Raji (cell line): ENCODE data around the gene AKAP12.

ENCODE experiments used
- POLR2A ChIP-seq: IDR thresholded peaks from 2 replicates; pipeline ENCODE4 v1.6.1; 2011; ENCODE audit warnings: low read depth, low read length, control low read depth; ENCODE audit not compliant: insufficient read depth

Gene AKAP12, protein sequence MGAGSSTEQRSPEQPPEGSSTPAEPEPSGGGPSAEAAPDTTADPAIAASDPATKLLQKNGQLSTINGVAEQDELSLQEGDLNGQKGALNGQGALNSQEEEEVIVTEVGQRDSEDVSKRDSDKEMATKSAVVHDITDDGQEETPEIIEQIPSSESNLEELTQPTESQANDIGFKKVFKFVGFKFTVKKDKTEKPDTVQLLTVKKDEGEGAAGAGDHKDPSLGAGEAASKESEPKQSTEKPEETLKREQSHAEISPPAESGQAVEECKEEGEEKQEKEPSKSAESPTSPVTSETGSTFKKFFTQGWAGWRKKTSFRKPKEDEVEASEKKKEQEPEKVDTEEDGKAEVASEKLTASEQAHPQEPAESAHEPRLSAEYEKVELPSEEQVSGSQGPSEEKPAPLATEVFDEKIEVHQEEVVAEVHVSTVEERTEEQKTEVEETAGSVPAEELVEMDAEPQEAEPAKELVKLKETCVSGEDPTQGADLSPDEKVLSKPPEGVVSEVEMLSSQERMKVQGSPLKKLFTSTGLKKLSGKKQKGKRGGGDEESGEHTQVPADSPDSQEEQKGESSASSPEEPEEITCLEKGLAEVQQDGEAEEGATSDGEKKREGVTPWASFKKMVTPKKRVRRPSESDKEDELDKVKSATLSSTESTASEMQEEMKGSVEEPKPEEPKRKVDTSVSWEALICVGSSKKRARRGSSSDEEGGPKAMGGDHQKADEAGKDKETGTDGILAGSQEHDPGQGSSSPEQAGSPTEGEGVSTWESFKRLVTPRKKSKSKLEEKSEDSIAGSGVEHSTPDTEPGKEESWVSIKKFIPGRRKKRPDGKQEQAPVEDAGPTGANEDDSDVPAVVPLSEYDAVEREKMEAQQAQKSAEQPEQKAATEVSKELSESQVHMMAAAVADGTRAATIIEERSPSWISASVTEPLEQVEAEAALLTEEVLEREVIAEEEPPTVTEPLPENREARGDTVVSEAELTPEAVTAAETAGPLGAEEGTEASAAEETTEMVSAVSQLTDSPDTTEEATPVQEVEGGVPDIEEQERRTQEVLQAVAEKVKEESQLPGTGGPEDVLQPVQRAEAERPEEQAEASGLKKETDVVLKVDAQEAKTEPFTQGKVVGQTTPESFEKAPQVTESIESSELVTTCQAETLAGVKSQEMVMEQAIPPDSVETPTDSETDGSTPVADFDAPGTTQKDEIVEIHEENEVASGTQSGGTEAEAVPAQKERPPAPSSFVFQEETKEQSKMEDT (N-terminal part only)

GRCh38 chr6:151239603-151240035 is at the start of gene AKAP12:
Gene AKAP12, plus strand, starts transcription at chr6:151239967. Its CDS starts 596 bp downstream, at chr6:151240563.
- no peak for TF ChIP-seq POLR2A

- TF ChIP-seq POLR2A, result no peak
Observed at GRCh38 chr6:151191527-151191926, 48.2 kb upstream of the AKAP12 start.

- no peak for TF ChIP-seq POLR2A
Observed at GRCh38 chr6:151196555-151196954, 43.2 kb upstream of the AKAP12 start.

GRCh38 chr6:151197556-151197955 is 42.2 kb upstream of the AKAP12 start:
- TF ChIP-seq POLR2A, result no peak

GRCh38 chr6:151199991-151200390 is 39.8 kb upstream of the AKAP12 start:
- no peak for TF ChIP-seq POLR2A

DNA sequence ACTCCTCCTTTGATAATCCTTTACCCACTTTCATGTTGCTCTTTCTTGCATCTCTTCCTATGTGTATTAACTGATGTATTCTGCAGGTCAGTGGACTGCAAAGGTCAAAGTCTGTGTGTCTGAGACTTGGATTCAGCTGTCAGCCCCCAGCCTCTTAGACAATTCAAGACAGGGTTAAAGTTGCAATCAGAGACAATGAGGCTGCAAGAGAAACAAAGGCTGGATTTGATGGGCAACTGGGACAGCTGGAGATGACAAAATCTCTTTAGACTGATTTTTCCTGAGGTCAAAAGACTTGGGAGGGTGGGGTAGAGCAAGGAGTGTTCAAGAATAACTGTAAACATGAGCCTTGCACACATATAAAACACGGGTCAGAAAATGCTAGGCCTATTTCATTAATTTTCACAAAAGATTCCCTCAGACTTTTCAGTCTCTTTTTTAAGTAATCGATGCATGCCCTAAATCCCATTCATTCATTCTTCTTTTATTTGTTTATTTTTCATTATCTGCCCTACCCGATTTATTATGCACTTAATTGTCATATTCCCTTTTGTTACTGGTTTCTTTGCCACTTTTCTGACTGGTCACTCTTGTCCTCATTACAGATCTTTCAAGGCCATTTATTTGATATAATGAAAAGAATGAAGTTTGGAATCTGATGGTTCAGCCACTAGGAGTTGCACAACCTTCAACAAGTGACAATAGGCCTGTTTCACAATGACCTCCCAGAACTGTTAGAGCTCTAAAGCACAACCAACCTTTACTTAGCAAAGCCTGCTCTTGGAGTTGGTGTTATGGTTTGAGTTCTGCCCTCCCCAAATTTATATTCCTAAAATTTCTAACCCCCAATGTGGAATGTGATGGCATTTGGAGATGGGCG is 33.8 kb upstream of the AKAP12 start:
- no peak for TF ChIP-seq POLR2A

DNA sequence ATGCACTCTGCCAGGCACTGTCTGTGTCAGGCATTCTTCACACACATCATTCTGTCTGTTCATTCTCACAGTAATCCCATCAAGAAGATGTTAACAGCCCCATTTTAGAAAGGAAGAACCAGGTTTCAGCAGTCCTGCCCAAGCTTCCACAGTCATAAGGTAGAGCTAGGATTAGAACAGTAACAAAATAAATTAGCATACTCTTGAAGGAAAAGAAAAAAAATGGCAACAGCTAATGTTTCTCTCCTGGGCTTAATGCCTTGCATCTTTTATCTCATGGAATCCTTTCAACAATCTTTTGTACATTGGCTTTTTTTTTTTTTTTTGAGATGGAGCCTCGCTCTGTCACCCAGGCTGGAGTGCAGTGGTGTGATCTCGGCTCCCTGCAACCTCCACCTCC is 32.1 kb upstream of the AKAP12 start:
- TF ChIP-seq POLR2A, result no peak

- no peak for TF ChIP-seq POLR2A
Observed at GRCh38 chr6:151209071-151209831, 30.5 kb upstream of the AKAP12 start.

- TF ChIP-seq POLR2A, result no peak
Observed at GRCh38 chr6:151211075-151211474, 28.7 kb upstream of the AKAP12 start.

GRCh38 chr6:151213352-151213751 is 26.4 kb upstream of the AKAP12 start:
- no peak for TF ChIP-seq POLR2A

- TF ChIP-seq POLR2A, result no peak
Observed at GRCh38 chr6:151215999-151216398, 23.8 kb upstream of the AKAP12 start.

DNA sequence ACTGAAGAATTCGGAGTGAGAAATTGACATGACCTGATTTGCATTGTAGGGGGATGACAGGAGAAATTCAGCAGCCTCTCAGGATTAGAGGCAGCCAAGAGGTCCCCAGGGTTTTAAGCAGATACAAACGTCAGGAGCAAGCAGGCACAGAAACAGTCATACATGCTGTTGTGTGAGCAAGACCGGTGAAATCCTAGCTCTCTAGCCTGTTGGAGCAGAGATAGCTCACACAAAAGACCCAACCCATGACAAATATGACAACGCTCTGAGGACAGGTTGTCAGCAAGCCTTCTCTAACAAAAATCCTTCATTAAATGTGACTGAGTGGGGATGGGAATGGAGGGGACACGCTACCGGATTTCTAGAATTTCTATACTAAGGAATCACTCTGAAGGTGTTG is 23.0 kb upstream of the AKAP12 start:
- TF ChIP-seq POLR2A, result no peak

- TF ChIP-seq POLR2A, result no peak
Observed at GRCh38 chr6:151219192-151219591, 20.6 kb upstream of the AKAP12 start.

DNA sequence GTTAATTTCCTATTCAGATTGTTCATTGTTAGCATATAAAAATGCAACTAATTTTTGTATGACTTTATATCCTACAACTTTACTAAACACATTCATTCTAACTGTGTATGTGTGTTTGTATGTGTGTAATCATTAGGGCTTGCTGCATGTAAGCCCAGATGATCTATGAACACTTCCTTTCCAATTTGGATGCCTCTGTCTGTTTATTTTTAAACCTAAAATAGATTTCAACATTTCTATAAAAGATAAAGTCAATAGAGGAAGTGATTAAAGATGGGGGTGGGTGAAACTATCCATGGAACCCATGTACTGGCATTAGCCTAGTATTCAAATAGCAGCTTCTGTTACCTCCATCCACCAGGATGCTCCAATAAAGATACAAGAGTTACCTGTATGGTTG is 15.7 kb upstream of the AKAP12 start:
- TF ChIP-seq POLR2A, result no peak

- TF ChIP-seq POLR2A, result no peak
Observed at GRCh38 chr6:151225919-151226318, 13.8 kb upstream of the AKAP12 start.
